ENCODE results near the gene S100Z. TPM values are rescaled to one million over a fixed set of nuclear protein-coding genes. Genes with fewer than 3 reads are reported as not detected.
A peak's percentile ranks its signal among the peaks of the same experiment; 100 is the strongest.

S100Z gene
- total RNA-seq (2022): not detected in 2 replicates
- percentile 17 among the genes with signal in this experiment for Bru-seq, nascent RNA
- BruChase-seq, experiment 1, labeled RNA remaining after a 6-hour chase: percentile 30 among the genes with signal in this experiment
- percentile 29 among the genes with signal in this experiment for BruChase-seq, experiment 2, labeled RNA remaining after a 2-hour chase
- long read RNA-seq: 0 reads

DNA sequence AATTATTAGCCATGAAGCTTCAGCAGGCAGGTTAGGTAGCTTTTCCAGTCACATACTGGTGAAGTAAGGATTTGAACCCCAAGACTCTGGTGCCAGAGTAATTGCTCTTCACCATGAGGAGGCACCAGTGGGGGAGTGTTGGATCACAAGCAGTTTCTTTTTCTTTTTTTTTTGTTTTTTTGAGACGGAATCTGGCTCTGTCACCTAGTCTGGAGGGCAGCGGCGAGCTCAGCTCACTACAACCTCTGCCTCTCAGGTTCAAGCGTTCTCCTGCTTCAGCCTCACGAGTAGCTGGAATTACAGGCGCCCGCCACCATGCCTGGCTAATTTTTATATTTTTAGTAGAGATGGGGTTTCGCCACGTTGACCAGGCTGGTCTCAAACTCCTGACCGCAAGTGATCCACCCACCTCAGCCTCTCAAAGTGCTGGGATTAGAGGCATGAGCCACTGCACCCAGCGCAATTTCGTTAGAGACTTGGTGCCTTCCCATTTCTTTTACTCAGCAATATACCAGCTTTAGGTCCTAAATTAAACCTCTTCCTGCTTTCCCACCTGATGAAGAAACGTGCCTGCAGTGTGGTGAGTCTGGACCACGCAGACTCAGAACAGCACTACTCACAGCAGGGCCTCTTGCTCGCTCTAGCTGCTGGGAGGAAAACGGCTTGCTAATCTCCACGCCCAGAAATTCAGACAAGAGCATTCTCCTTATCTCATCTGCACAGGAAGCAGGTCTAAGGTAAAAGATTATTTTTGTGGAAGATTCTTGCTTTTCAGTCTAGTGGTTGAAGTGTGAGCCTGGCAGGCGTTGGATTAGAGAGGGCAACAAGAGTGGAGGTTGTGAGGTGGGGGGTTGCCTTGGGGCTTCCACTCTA is at the start of gene S100Z:
Gene S100Z, plus strand, starts transcription at position 596 of the 873 bp plus-strand sequence. CDS start 25,346 bp downstream, outside the sequence.
- BruUV-seq (replicated peaks): no TSS peak
- Mint-ChIP-seq H3K27me3 (ENCODE audit: unreplicated experiment) (no peaks in the 10 kb centered on the region), H3K27ac (ENCODE audit: unreplicated experiment) (no peak within 1 kb of the TSS), H3K4me1 (ENCODE audit: low read depth, unreplicated experiment) (peaks cover 8% of the 10 kb centered on the region), H3K9me3 (ENCODE audit: low read depth, unreplicated experiment) (peaks cover 3% of the 10 kb centered on the region), H3K4me3 (ENCODE audit: low read depth, unreplicated experiment) (no peak within 1 kb of the TSS), H3K36me3 (ENCODE audit: insufficient read depth, unreplicated experiment) (no peaks in the 10 kb centered on the region)
- TF ChIP-seq, protein P1, sequence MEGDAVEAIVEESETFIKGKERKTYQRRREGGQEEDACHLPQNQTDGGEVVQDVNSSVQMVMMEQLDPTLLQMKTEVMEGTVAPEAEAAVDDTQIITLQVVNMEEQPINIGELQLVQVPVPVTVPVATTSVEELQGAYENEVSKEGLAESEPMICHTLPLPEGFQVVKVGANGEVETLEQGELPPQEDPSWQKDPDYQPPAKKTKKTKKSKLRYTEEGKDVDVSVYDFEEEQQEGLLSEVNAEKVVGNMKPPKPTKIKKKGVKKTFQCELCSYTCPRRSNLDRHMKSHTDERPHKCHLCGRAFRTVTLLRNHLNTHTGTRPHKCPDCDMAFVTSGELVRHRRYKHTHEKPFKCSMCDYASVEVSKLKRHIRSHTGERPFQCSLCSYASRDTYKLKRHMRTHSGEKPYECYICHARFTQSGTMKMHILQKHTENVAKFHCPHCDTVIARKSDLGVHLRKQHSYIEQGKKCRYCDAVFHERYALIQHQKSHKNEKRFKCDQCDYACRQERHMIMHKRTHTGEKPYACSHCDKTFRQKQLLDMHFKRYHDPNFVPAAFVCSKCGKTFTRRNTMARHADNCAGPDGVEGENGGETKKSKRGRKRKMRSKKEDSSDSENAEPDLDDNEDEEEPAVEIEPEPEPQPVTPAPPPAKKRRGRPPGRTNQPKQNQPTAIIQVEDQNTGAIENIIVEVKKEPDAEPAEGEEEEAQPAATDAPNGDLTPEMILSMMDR (IDR thresholded peaks at IDR 0.05; ENCODE audit: unreplicated experiment): no peak
- intact Hi-C loops (cut with micrococcal nuclease; ENCODE audit: unreplicated experiment): no loop called here
- DNase-seq: no peak
- CTCF ChIA-PET: interaction anchor here (0.6 to 0.7 kb wide), 2 partner anchors 12 to 102 kb away, joined by 3 read pairs; no protein-coding TSS in a partner anchor

DNA sequence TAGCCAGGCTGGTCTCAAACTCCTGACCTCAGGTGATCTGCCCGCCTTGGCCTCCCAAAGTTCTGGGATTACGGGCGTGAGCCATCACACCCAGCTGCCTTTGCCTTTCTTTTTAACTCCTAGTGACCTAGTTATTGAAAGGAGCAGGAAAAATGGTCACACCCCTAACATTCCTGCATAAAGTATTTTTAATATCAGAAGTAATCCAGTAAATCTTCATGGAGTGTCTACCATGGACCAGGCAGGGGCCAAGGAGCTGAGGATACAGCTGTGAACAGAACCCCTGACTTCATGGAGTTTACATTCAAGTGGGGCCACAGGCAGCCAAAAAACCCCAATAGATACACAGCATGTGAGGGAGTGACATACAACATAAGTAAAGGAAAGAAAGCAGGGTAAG is 49.2 kb upstream of the S100Z start:
- TF ChIP-seq, protein P1 (IDR thresholded peaks at IDR 0.05; ENCODE audit: unreplicated experiment): no peak

DNA sequence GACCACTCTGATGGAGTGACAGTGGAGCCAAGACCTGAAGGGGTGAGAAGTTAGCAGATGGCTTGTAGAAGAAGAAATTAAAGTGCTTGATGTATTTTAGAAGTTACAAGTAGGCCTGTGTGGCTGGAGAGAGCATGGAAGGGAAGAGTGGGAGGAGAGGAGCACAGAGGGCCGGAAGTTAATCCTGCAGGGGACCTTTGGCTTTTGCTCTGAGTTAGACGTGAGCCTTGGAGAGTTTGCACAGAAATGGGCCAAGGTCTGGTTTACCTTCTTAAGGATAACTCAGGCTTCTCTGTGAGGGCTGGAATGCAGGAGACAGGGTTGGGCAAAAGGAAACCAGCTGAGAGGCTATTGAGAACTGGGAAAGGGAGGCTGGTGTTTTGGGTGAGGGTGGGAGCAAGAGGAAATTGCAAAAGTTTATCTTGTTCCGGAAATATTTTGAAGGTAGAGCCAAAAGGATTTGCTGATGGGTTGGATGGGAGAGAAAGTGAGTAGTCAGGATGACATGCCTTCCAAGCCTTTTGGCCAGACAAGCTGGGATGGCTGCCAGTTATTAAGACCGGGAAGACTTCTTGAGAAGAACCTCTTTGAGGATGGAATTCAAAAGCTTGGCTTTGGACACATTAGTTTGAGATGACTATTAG is 48.5 kb upstream of the S100Z start:
- intact Hi-C loops (cut with micrococcal nuclease; ENCODE audit: unreplicated experiment): no loop called here
- no peak for DNase-seq
- H3K27me3 Mint-ChIP-seq (ENCODE audit: unreplicated experiment): no peaks in the 10 kb centered on the region
- peak overlapping the region; percentile 19 for H3K27ac Mint-ChIP-seq (ENCODE audit: unreplicated experiment)
- CTCF ChIA-PET: interaction anchor here (1.2 kb wide), 1 partner anchor 9 kb away, joined by 3 read pairs; no protein-coding TSS in a partner anchor
- no TSS peak for BruUV-seq (replicated peaks)
- TF ChIP-seq, protein P1 (IDR thresholded peaks at IDR 0.05; ENCODE audit: unreplicated experiment): no peak
- H3K4me1 Mint-ChIP-seq (ENCODE audit: low read depth, unreplicated experiment): peaks cover 54% of the 10 kb centered on the region
- no peak overlapping the region for H3K4me3 Mint-ChIP-seq (ENCODE audit: low read depth, unreplicated experiment)
- H3K9me3 Mint-ChIP-seq (ENCODE audit: low read depth, unreplicated experiment): no peaks in the 10 kb centered on the region
- H3K36me3 Mint-ChIP-seq (ENCODE audit: insufficient read depth, unreplicated experiment): peaks cover 11% of the 10 kb centered on the region

More for the DNA sequence above, 49.2 kb upstream of the S100Z start:
- intact Hi-C loops (cut with micrococcal nuclease; ENCODE audit: unreplicated experiment): no loop called here
- peaks cover 11% of the 10 kb centered on the region for H3K36me3 Mint-ChIP-seq (ENCODE audit: insufficient read depth, unreplicated experiment)
- no peaks in the 10 kb centered on the region for H3K9me3 Mint-ChIP-seq (ENCODE audit: low read depth, unreplicated experiment)
- H3K27me3 Mint-ChIP-seq (ENCODE audit: unreplicated experiment): no peaks in the 10 kb centered on the region
- H3K4me1 Mint-ChIP-seq (ENCODE audit: low read depth, unreplicated experiment): peaks cover 47% of the 10 kb centered on the region
- H3K4me3 Mint-ChIP-seq (ENCODE audit: low read depth, unreplicated experiment): no peak overlapping the region
- BruUV-seq (replicated peaks): no TSS peak
- DNase-seq: no peak
- CTCF ChIA-PET: interaction anchor here (1.2 to 1.3 kb wide), 2 partner anchors 10 kb away, joined by 3 to 7 read pairs; no protein-coding TSS in a partner anchor
- H3K27ac Mint-ChIP-seq (ENCODE audit: unreplicated experiment): no peak overlapping the region

DNA sequence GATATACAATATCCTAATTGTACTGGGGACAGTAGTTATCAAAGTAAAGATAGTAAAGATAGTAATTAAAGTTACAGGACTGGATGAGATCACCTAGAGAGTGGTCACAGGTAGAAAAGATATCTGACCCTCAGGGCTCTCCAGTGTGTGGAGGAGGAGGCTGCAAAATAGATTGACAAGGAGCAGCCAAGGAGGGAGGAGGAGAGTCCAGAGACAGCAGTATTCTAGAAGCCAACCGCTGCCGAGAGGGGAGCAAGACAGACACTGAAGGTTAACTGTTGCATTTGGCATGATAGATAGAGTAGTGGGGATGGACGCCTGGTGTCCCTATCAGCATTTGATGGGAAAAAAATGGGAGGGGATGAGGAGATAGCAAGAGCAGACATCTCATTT is 48.0 kb upstream of the S100Z start:
- H3K36me3 Mint-ChIP-seq (ENCODE audit: insufficient read depth, unreplicated experiment): peaks cover 15% of the 10 kb centered on the region
- no peak overlapping the region for H3K4me3 Mint-ChIP-seq (ENCODE audit: low read depth, unreplicated experiment)
- CTCF ChIA-PET: interaction anchor here (1.2 kb wide), 1 partner anchor 9 kb away, joined by 3 read pairs; no protein-coding TSS in a partner anchor
- no peak for DNase-seq
- intact Hi-C loops (cut with micrococcal nuclease; ENCODE audit: unreplicated experiment): no loop called here
- no TSS peak for BruUV-seq (replicated peaks)
- no peaks in the 10 kb centered on the region for H3K27me3 Mint-ChIP-seq (ENCODE audit: unreplicated experiment)
- no peaks in the 10 kb centered on the region for H3K9me3 Mint-ChIP-seq (ENCODE audit: low read depth, unreplicated experiment)
- peak overlapping the region; percentile 19 for H3K27ac Mint-ChIP-seq (ENCODE audit: unreplicated experiment)
- peaks cover 59% of the 10 kb centered on the region for H3K4me1 Mint-ChIP-seq (ENCODE audit: low read depth, unreplicated experiment)
- TF ChIP-seq, protein P1 (IDR thresholded peaks at IDR 0.05; ENCODE audit: unreplicated experiment): no peak

Data from Calu3 (cell line).